ENCODE data around the gene UNC45A. TPM values are rescaled to one million over a fixed set of nuclear protein-coding genes. Genes with fewer than 3 reads are reported as not detected.

The UNC45A gene
- total and polyA plus RNA-seq, 3 donors from 2014 or later, result 48.9 to 59.6 (median 56.9) TPM

GRCh38 chr15:90915216-90915807 is 19.8 kb upstream of the UNC45A start:
- intact Hi-C loops (cut with DNase I; ENCODE audit: low total_unique reads), result no loop called here
- Histone ChIP-seq H3K27ac (no peak overlapping the region), H3K4me1 (peaks cover 7% of the 10 kb centered on the region), H3K9me3 (no peaks in the 10 kb centered on the region), H3K27me3 (no peaks in the 10 kb centered on the region), H3K36me3 (ENCODE audit: low read depth, missing control alignments) (no peaks in the 10 kb centered on the region), H3K4me3 (no peak overlapping the region)
- no peak for DNase-seq
- TF ChIP-seq CTCF (IDR thresholded peaks at IDR 0.05) (no peak), POLR2A (IDR thresholded peaks at IDR 0.05) (no peak)
- WGBS, 2 donors, result 86 to 90% methylated on average over 7 of the region's 7 CpGs

- peak; percentile 44 for DNase-seq
- no peak overlapping the region for H3K4me3 ChIP-seq
- no peak overlapping the region for H3K27ac ChIP-seq
- peaks cover 7% of the 10 kb centered on the region for H3K4me1 ChIP-seq
- no peaks in the 10 kb centered on the region for H3K36me3 ChIP-seq (ENCODE audit: low read depth, missing control alignments)
- H3K27me3 ChIP-seq, result no peaks in the 10 kb centered on the region
- WGBS, 2 donors, result 79 to 86% methylated on average over 18 to 25 of the region's 25 CpGs
- intact Hi-C loops (cut with DNase I; ENCODE audit: low total_unique reads), result no loop called here
- TF ChIP-seq POLR2A (IDR thresholded peaks at IDR 0.05) (no peak), CTCF (IDR thresholded peaks at IDR 0.05) (no peak)
- H3K9me3 ChIP-seq, result no peaks in the 10 kb centered on the region
These were observed 19.2 kb upstream of the UNC45A start for GRCh38 chr15:90915808-90916440.

GRCh38 chr15:90916461-90916860 is 18.6 kb upstream of the UNC45A start:
- H3K27ac ChIP-seq, result no peak overlapping the region
- no peak for TF ChIP-seq CTCF (IDR thresholded peaks at IDR 0.05)
- TF ChIP-seq POLR2A (IDR thresholded peaks at IDR 0.05), result no peak
- H3K27me3 ChIP-seq, result no peaks in the 10 kb centered on the region
- H3K9me3 ChIP-seq, result no peaks in the 10 kb centered on the region
- no peak overlapping the region for H3K4me3 ChIP-seq
- H3K4me1 ChIP-seq, result peaks cover 7% of the 10 kb centered on the region
- no peak for DNase-seq
- intact Hi-C loops (cut with DNase I; ENCODE audit: low total_unique reads), result no loop called here
- WGBS, 2 donors, result 92% methylated on average over 11 of the region's 11 CpGs
- H3K36me3 ChIP-seq (ENCODE audit: low read depth, missing control alignments), result no peaks in the 10 kb centered on the region

- no peaks in the 10 kb centered on the region for H3K36me3 ChIP-seq (ENCODE audit: low read depth, missing control alignments)
- TF ChIP-seq CTCF (IDR thresholded peaks at IDR 0.05) (no peak), POLR2A (IDR thresholded peaks at IDR 0.05) (no peak)
- peaks cover 7% of the 10 kb centered on the region for H3K4me1 ChIP-seq
- WGBS, 2 donors, result 92 to 95% methylated on average over 12 of the region's 12 CpGs
- intact Hi-C loops (cut with DNase I; ENCODE audit: low total_unique reads), result no loop called here
- H3K27ac ChIP-seq, result peak overlapping the region; percentile 74 to 86
- H3K4me3 ChIP-seq, result no peak overlapping the region
- H3K9me3 ChIP-seq, result no peaks in the 10 kb centered on the region
- no peaks in the 10 kb centered on the region for H3K27me3 ChIP-seq
- DNase-seq, result no peak
These were observed 17.5 kb upstream of the UNC45A start for GRCh38 chr15:90917569-90917968.
